GM18511 (cell line): ENCODE measurements around the gene ANTXR1.

ENCODE experiments used
- ATAC-seq: cut with Tn5 transposase; IDR thresholded peaks from one replicate; pipeline ENCODE4 v1.9.1; 2021; ENCODE audit warnings: mild to moderate bottlenecking, moderate library complexity; ENCODE audit not compliant: unreplicated experiment

The ANTXR1 gene

DNA sequence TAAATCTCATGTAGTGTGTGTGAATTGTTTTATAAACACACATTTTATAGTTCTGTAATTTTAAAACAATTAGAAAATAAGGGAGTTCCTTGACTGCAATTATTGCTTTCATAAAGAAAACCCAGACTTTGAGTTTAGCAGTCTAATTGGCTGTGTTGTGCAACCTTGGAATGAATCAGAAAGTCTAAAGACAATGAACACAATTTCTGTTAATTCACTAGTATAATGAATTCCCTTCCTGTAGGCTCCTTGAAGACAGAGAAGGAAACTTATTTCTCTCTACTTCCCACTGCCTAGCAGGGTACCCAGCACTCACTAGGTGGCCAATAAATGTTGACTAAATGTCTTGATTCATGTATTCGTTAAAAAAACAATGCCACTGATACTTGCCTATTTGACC is 79.9 kb downstream of the ANTXR1 start:
- no peak for ATAC-seq

DNA sequence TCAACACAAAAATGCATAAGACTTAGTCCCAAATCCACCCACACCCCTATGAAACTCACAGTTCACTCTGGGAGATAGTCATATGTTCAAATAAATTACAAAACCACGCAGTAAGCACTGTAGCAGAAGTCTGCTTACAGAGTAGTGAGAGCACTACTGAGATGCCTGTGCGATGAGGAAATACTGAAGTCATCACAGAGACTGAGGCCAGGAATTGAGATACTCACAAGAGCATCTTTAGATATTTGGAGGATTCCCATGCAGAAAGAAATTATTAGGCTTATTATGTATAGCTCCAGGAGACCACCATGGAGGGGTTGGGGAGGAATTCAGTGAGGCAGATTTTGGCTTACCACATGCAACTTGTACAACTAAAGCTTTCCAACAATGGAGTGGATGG is 82.3 kb downstream of the ANTXR1 start:
- ATAC-seq: no peak

DNA sequence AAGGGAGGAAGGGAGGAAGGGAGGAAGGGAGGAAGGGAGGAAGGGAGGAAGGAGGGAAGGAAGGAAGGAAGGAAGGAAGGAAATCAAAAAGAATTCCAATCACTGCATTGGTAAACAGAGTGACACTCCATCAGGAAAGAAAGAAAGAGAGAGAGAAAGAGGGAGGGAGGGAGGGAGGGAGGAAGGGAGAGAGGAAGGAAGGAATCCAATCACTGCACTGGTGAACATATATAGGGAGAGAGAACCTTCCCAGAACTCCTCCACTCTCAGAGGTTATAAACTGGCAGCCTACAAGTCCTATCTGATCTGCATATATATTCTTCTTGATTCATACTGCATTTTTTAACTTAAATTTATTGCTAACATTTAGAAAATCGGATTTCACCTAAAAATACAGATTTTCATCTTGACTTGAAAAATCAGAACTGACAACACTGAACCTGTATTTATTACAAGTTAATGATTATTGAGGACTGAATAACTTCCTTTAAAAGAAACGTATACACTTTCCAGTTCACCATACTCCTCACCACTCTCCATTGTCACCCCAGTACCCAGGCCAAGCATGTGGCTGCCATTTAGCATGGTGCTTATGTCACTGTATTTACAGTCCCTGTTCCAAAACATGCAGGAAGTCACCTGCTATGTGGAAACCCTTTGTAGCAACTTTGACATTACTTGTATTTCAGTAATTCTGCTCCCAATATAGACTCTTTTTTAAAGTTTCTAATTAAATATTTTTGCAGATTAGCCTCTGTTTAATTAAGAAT is 83.5 kb downstream of the ANTXR1 start:
- no peak for ATAC-seq

DNA sequence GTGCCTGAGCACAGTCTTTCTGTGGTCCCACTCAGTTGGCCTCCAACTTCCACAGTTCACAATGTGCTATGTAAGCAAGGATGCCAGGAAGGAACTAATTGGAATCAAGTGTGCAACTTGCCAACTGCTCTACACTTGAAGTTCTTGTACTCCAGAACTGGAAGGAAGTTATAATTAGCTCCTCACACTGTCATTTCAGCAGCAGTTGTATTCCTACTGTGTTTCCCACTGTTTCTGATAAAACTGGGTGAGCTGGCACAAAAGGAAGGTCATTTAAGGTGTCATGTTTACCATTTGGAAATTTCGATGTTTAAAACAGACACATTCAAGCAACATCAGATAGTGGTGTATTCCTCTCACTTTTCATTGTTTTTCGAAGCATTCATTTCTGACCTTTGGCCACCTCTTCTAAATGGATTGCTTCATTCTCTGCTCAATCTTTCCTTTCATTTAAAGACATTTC is 84.2 kb downstream of the ANTXR1 start:
- no peak for ATAC-seq

DNA sequence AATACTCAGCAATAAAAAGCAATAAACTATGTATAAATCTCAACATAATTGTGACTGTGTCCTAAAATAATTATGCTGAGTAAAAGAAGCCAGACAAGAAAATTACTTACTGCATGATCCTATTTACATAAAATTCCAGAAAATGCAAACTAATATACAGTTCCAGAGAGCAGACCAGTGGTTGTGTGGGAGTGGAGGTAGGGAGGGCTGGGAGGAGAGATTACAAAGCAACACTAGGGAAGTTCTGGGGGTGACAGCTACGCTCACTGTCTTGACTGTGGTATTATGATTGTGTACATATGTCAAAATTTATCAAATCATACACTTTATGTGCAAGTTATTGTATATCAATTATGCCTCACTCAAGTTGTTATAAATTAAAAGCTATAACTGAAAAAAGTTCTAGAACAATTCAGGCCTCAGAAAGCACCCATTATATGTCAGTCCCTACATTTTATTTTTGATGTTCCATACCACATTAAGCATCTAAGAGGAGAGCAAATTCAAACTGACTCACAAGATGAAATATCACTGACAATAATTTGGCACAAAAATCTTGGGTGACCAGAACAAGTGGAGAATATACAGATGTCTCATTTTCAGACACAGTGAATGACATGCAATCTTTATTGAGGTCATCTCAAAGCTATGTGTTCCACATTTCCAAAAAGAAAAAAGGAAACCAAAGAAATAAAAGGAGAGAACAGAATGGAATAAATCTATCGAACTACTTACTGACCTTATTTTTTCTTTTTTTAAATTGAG is 85.1 kb downstream of the ANTXR1 start:
- ATAC-seq: no peak

DNA sequence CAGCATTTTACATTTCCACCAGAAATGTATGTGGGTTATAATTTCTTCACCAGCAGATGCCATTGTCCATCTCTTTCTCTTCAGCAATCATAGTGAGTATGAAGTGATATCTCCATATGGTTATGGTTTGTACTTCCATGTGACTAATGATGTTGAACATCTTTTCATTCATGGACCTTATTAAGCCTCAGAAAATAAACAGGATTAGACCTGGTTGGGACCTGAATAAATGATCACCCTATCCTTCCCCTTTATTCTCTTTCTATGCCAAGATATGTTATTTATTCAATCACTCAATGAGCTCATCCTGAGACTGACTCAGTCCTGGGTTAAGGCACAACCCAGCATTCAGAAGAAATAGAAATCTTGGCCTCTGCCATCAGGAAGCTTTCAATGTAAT is 86.6 kb downstream of the ANTXR1 start:
- ATAC-seq: no peak

DNA sequence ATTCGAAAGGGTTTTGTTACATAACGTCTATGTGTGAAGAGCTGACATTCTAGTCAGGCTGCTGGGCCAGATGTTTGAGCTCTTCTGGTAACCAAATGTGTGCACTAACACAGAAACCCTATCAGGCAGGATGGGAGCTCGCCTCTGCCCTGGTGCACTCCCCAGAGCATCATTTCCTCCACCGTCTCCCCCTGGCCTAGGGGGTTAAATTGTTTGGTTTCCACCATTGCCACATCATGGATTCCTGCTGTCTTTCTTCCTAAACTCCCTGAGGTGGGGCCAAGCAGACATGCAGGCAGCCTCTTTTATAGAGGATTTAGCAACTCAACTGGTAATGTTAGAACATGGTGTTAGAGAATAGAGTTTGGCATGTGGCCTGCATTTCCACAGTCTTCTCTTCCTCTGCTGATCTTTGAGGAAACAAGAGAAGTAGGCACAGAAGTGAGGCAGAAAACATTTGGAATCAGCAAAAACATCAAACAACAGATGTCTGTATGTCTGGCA is 87.3 kb downstream of the ANTXR1 start:
- ATAC-seq: no peak

DNA sequence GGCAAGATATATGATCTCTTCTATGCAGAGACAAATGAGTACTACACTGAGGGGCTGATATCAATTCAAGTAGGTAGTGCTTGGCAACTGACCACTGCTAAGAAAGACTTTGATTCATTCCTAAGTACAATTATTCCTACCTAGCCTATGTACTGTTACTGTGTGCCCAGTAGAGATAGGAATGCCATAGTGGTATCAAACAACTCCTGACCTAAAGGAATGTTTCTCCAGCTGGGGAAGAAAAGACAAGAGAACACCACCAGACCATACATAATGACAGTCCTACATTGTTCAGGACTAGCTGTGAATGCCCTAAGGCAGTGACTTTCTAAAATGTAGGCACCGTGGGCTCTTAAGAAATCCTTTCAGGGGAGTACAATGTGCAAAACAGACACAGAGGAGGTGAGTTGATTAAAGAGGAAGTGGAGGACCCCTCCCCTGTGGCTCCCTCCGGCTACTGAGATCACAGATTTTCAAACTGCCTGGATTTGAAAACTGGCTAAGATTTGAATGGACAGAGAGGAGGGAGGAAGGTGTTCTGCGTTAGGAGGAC is 89.1 kb downstream of the ANTXR1 start:
- no peak for ATAC-seq

DNA sequence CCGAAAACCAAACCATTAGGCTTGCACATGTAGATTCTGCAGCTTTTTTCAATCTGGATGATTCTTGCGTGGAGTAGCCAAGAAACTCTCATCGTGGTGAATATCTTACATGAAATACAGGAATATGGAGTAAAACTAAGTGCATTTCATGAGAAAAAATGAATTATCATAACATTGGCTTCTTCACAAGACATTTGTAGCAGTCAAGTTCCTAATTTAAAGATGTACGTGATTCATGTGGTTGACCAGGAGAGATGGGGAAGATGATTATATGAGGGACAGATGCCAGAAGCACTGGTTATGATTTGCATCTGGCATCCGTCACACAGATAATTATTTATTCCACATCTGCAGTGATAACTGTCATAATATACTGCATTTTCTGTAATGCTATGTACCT is 90.4 kb downstream of the ANTXR1 start:
- no peak for ATAC-seq

DNA sequence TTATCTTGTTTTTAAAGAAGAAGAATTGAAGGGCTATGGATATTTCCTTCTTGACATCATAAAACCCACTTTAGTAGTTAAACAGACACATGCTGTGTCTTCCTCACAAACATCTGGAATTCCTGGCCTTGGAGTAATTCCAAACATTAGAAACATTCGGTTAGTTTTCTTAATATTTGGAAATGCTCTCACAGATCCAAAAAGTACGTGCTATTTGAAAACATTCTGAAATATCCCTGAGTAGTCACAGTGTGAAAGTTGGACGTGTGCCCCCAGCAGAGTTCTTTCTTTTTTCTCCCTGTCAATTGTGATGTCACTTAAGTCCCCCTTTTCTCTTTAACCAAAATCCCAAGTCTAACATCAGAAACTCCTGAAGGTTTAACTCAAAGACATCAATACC is 91.3 kb downstream of the ANTXR1 start:
- ATAC-seq: no peak

DNA sequence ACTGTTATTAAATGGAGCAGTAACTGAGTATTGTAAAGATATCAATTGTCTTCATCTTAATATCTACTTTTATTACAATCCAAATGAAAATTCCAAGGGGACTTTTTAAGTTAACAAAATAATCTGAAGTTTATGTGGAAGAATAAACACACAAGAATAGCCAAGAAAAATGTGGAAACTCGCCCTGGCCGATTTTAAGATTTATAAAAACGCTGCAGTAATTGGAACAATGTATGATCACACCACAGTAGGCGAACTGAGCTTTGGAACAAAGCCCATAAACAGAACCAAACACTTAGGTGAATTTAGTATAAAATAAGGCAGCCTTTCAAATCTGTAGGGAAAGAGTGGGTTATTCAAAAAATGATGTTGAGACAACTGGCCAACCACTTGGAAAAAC is 96.3 kb downstream of the ANTXR1 start:
- no peak for ATAC-seq

DNA sequence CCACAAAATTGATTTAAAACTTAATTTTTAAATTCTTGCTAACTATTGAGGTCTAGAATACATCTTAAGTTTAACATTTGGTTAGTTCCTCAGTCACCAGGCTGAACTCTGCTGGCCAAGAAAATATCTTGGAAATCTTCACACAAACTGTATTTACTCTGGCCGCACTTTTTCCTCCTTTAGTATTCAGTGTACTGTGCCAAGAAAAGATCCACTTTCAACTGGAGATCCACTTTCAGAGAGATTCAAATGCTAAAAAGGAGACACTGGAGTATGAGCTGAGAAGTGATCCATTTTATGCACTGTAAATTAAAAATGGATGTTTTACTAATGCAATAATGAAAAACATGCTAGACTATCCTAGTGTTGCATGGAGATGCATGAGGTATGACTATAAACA is 98.1 kb downstream of the ANTXR1 start:
- no peak for ATAC-seq

DNA sequence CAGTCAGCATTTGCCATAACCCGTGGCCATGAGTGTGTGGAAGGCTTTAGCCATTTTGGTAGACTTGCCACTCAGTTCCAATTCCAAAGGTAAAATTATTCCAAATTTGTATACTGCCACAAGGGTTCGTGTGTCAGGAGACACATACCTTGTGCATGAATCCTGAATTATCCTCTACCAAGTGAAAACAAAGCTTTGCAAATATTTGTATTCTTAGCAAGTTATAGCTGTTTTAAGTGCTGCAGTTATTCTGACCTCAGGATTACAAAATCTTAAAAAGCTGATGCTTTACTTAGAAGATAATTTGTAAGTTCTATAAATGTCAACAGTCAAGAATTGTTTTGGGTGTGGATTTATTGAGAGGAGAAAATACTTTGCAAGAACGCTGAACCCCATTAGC is 100.6 kb downstream of the ANTXR1 start:
- no peak for ATAC-seq

DNA sequence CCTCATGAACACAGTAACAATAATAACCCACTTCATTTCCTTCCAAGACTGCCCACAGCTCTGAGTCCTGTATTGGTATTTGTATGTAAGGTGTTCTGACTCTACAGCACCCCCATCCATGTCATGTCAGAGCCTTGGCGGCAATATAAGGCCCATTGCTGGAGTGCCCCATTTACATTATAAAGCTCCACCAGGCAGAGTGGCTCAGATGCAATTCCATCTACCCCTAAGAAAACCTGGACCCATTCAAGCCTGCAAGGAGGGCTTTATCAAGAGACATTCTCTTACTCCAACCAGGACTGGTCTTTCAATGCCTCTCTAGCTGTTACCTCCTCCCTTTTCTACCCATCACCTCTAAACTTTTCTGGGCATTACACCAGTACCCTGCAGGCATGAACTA is 101.6 kb downstream of the ANTXR1 start:
- no peak for ATAC-seq

DNA sequence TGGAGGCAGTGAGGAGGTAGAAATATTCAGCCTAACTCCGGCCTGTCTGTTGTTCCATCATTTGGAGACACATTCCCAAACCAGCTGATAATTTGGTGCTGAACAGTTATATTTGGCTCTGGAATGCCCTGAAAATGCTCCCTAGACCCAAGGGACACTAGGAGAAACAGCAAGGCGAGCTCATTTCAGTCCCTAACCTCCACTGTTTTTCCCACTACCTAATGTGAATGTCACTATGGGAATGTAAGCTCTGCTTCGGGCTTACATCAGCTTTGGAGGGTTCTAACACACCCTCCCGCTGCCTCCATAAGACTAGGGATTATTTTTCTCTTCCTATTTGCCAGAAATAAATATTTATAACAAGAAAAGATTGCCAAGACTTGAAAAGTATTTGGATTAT is 103.5 kb downstream of the ANTXR1 start:
- ATAC-seq: no peak

DNA sequence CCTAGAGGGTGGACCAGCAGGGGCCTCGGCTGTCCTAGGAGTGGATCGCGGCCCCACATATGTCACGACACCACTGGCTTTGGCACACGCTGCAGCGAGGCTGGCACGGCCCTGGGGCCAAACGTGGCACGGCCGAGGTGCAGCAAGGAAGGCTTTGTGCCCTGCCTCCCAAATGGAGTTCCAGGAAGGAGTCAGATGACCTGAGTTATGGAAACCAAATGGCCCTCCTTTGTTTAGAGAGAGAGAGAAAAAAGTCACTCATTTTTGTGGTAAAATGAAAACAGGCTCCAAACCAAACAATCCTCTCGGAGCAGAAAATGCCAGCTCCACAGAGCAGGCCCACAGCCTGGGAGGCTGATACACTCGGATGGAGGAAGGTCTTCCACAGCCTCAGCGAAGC is 105.6 kb downstream of the ANTXR1 start:
- ATAC-seq: no peak

DNA sequence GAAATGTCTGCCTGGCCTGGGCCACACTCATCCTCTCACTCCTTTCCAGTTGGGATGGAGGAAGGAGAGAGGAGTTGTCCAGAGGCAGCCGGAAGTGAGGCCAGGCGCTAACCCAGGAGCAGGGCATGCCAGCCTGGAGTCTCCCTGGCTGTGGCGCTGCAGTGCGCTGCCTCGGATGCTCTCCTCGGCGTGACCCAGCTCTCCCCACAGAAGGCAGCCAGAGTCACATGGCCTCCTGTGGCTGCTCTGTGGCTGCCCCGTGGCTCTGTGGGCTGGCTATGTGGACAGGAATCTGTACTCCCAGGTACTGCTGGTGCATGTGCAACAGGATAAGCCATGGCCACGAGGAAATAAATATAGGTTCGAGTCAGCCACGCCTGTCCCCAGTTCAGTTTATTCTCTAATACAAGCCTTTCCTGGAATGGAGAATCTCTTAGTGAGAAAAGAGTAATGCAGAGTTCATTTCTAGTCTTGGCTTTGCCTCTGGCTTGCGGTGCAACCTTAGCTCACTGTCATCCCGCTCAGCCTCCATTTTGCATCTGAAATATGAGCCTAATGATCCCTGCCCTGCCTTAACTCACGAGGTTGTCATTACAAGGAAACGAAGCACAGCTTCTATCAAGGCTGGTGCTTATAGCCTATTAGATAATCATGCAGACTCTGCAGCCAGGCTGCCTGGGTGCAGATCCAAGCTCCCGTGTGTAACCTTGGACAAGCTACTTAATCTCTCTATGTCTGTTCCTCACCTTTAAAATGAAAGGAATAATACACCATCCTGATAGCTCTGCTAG is 106.3 kb downstream of the ANTXR1 start:
- no peak for ATAC-seq

DNA sequence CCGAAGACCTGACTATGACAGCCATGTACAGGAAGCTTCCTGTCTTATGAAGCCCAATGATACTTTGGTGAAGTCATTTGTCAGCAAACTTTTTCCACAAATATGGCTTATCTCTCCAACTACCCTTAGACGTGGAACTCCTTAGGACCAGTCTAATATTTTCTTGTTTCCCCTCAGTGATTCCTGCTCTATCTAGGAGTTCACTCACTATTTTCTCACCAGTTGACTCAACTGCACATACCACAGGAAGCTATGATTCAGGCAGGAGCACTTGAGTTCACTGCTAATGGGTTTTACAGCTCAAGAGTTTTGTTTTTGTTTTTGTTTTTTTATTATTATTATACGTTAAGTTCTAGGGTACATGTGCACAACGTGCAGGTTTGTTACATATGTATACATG is 109.3 kb downstream of the ANTXR1 start:
- no peak for ATAC-seq

DNA sequence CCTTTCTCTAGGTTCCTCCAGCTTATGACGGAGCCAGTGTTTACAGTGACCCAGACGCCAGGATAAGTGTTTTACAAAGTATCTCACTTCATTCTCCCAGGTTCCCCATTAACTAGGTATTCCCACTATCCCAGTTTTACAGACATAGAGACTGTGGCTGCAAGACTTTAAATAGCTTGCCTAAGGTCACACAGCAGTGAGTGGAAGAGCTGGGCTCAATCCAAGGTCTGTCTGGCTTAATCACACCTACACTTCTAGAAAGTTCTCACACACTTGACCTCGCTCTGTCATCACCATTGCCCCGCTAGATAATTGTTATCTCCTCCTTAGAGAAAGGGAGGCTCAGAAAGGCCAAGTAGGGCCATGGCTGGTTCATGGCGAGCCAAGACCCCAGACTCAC is 110.2 kb downstream of the ANTXR1 start:
- no peak for ATAC-seq

DNA sequence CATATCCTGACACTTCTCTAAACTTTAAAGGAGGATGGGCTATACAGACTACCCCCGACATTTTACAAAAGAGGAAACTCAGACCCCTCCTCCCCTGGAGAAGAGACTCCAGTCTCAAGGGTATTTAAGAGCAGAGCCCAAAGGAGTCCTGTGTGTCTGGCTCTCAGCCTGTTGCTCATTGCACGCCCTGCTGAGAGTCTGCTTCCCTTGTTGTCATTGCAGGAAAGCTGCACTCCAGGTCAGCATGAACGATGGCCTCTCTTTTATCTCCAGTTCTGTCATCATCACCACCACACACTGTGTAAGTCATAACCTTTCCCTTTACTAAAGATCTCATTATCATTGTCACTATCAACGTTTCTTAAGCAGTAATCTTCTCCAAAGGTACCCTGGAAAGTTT is 111.4 kb downstream of the ANTXR1 start:
- ATAC-seq: no peak

DNA sequence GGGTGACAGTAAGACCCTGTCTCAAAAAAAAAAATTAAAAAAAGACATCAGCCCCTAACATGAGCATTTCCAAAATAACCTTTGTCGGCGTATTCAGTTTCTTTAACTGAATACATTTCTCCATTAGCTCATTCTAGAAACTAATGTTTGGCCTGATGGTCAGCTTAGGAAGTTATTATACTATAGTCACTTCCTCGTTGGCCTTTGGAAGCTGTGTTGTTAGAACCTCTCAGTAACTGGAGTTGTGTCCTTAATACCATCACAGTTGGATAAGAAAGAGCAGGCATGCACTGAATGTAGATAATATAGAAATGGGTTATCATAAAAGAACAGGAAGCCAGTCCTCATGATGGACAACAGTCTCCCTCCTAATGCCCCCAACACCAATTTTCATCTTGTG is 112.8 kb downstream of the ANTXR1 start:
- no peak for ATAC-seq
